Right atrium auricular region (tissue), 2 donors: ENCODE results near the gene GRM5. TPM values are rescaled to one million over a fixed set of nuclear protein-coding genes. Genes with fewer than 3 reads are reported as not detected.

ENCODE experiments used
- DNase-seq: peaks from one replicate; pipeline ENCODE4 v3.0.0-alpha.2; 2019; ENCODE audit warnings: low spot score
- H3K27ac ChIP-seq, 2 donors: fragments of 200-600 bp; sonication (generic); 1 replicate in 1 of 2; 2 replicates in 1 of 2; pipeline ENCODE4 v1.5.1; 2016 to 2019
- H3K27me3 ChIP-seq, 2 donors: fragments of 200-600 bp; sonication (generic); one replicate each; pipeline versions ENCODE4 v1.5.1 to v1.6.0; 2017 to 2019
- H3K36me3 ChIP-seq: fragments of 200-600 bp; sonication (generic); one replicate; pipeline ENCODE4 v1.5.1; 2016
- H3K4me1 ChIP-seq, 2 donors: fragments of 200-600 bp; sonication (generic); one replicate each; pipeline versions ENCODE4 v1.5.1 to v1.6.0; 2017 to 2019
- H3K4me3 ChIP-seq, 2 donors: fragments of 200-600 bp; sonication (generic); 1 replicate in 1 of 2; 2 replicates in 1 of 2; pipeline ENCODE4 v1.5.1; 2017 to 2019; ENCODE audit warnings: mild to moderate bottlenecking in 1 of 2, moderate library complexity in 1 of 2
- H3K9me3 ChIP-seq, 2 donors: fragments of 200-600 bp; sonication (generic); one replicate each; pipeline ENCODE4 v1.5.1; 2019
- total RNA-seq, 2 donors: library from RNA; depleted of rRNA; stranded (reverse); fragments of >200 nt; gene quantifications; one replicate each; pipeline ENCODE4 v1.1.0, GENCODE V29; 2016
- TF ChIP-seq, protein P1 (sequence below), 2 donors: fragments of 200-600 bp; sonication (generic); IDR thresholded peaks; one replicate each; pipeline ENCODE4 v1.5.1; 2019; ENCODE audit warnings: antibody characterized with exemption in 2 of 2

The GRM5 gene
- total RNA-seq, 2 donors from 2014 or later: not detected

GRCh38 chr11:88739524-88739923 is 326.3 kb downstream of the GRM5 start:
- DNase-seq: no peak
- Histone ChIP-seq H3K27me3 (no peaks in the 10 kb centered on the region), H3K9me3 (no peaks in the 10 kb centered on the region), H3K4me1 (no peaks in the 10 kb centered on the region), H3K27ac (no peak overlapping the region), H3K4me3 (no peak overlapping the region), H3K36me3 (no peaks in the 10 kb centered on the region)
- TF ChIP-seq, protein P1, sequence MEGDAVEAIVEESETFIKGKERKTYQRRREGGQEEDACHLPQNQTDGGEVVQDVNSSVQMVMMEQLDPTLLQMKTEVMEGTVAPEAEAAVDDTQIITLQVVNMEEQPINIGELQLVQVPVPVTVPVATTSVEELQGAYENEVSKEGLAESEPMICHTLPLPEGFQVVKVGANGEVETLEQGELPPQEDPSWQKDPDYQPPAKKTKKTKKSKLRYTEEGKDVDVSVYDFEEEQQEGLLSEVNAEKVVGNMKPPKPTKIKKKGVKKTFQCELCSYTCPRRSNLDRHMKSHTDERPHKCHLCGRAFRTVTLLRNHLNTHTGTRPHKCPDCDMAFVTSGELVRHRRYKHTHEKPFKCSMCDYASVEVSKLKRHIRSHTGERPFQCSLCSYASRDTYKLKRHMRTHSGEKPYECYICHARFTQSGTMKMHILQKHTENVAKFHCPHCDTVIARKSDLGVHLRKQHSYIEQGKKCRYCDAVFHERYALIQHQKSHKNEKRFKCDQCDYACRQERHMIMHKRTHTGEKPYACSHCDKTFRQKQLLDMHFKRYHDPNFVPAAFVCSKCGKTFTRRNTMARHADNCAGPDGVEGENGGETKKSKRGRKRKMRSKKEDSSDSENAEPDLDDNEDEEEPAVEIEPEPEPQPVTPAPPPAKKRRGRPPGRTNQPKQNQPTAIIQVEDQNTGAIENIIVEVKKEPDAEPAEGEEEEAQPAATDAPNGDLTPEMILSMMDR (IDR thresholded peaks at IDR 0.05): no peak

DNA sequence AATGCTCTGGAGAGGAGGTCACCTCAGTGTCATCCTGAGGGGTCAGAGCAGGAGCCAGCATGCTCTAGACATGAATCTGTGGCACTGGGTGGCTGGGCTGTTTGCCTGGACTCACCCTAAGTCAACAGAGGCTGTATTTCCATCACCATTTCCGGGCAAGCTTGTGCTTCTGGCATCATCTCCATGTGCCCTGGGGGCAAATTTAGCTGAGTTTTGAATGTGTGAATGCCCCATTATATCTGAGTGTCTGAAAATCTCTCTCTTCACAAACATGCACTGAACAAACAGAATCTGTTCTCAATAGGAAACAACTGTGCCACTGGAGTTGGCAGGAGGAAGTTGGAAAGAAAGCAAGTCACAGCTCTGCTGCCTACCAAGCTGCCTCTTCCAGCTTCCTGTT is 356.2 kb downstream of the GRM5 start:
- Histone ChIP-seq H3K4me1 (no peaks in the 10 kb centered on the region), H3K27me3 (no peaks in the 10 kb centered on the region), H3K27ac (no peak overlapping the region), H3K36me3 (no peaks in the 10 kb centered on the region), H3K4me3 (no peak overlapping the region), H3K9me3 (no peaks in the 10 kb centered on the region)
- no peak for DNase-seq
- TF ChIP-seq, protein P1 (IDR thresholded peaks at IDR 0.05): no peak

DNA sequence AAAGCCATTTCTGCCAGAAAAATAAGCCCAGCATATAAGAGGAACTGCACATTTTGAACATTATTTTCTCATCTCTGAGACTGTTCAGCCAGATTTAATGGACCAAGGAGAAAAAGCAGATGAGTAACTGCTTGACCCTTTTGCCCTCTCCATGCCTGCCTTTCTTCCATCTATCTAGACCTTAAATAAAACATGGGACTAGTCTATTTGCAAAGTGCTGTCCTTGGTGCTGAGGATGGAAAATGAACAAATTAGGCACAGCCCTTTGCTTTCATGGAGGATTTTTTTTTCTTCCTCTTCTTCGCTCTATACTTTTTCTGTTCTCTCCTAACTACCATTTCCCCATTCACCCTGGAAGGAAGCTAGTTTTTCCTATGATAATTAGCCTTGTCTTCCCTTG is 361.3 kb downstream of the GRM5 start:
- no peak overlapping the region for H3K27ac ChIP-seq
- H3K9me3 ChIP-seq: no peaks in the 10 kb centered on the region
- TF ChIP-seq, protein P1 (IDR thresholded peaks at IDR 0.05): no peak
- H3K36me3 ChIP-seq: no peaks in the 10 kb centered on the region
- no peak overlapping the region for H3K4me3 ChIP-seq
- no peak for DNase-seq
- no peaks in the 10 kb centered on the region for H3K4me1 ChIP-seq
- no peaks in the 10 kb centered on the region for H3K27me3 ChIP-seq

GRCh38 chr11:88701816-88702215 is 364.0 kb downstream of the GRM5 start:
- Histone ChIP-seq H3K4me3 (no peak overlapping the region), H3K27ac (no peak overlapping the region), H3K27me3 (no peaks in the 10 kb centered on the region), H3K9me3 (no peaks in the 10 kb centered on the region), H3K4me1 (no peaks in the 10 kb centered on the region), H3K36me3 (no peaks in the 10 kb centered on the region)
- no peak for DNase-seq
- TF ChIP-seq, protein P1 (IDR thresholded peaks at IDR 0.05): no peak

DNA sequence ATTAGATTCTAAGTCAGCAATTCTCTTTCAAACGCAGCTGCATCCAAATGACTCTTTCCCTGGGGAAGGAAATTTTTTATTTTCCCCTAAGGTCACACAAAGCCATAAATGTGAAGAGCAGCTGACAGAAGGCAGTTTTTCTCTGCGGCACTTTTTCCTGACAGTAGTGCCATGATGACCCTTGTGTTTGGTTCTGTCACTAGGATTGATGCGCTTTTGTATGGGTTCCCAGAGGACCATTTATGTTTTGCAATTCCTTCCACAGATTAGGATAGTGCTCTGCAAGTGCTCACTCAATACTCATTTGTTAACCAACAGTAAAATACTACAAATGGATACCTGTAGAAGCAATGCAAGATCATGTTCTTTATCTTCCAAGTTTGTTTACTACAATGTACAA is 368.6 kb downstream of the GRM5 start:
- DNase-seq: no peak
- Histone ChIP-seq H3K27me3 (no peaks in the 10 kb centered on the region), H3K27ac (no peak overlapping the region), H3K4me1 (no peaks in the 10 kb centered on the region), H3K36me3 (no peaks in the 10 kb centered on the region), H3K9me3 (no peaks in the 10 kb centered on the region), H3K4me3 (no peak overlapping the region)
- TF ChIP-seq, protein P1 (IDR thresholded peaks at IDR 0.05): no peak

DNA sequence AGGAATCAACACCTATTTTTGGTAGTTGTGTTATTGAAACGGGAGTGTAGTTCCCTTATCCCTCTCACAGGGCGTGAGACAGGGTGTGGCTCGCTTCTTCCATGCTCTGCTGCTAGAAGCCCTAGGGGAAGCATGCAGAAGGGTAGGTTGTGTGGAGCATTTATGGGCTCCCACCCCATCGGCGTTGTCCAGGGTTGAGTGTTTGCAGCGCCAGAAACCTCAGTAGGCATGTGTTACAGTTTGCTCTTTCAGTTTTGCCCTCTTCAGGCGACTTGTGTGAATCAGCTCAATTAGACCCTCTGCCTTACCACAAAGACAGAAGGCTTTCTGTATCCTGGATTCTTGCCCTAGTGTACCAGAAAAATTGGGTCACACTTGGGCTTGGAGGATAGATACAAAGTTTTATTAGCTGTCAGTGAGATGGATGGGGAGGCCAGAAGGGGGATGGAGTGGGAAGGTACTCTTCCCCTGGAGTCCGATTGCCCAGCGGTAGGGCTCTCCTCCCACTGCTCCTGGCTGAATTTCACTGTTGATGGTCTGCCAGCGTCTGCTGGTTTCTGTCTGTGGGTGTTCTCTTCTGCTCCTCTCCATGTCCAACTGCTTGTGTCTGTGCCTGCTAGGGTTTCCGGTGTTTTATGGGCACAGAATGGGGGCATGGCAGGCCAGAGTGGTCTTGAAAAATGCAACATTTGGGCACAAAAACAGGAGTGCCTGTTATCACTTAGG is 369.9 kb downstream of the GRM5 start:
- H3K27ac ChIP-seq: no peak overlapping the region
- H3K4me3 ChIP-seq: no peak overlapping the region
- H3K4me1 ChIP-seq: no peaks in the 10 kb centered on the region
- TF ChIP-seq, protein P1 (IDR thresholded peaks at IDR 0.05): no peak
- no peaks in the 10 kb centered on the region for H3K36me3 ChIP-seq
- no peak for DNase-seq
- H3K9me3 ChIP-seq: no peaks in the 10 kb centered on the region
- no peaks in the 10 kb centered on the region for H3K27me3 ChIP-seq
